ENCODE data around the gene ANGPTL4.
"Not testable (repeated sequence)": the region's sequence is repeated elsewhere in the genome, so short reads cannot be mapped to it uniquely, and the experiment has no call there.

The ANGPTL4 gene

GRCh38 chr19:8333767-8334457 is 30.0 kb upstream of the ANGPTL4 start:
- no peak for DNase-seq (ENCODE audit: extremely low read depth in 1 of 2, low read depth in 1 of 2)

GRCh38 chr19:8334458-8335342 is 29.3 kb upstream of the ANGPTL4 start:
- DNase-seq (ENCODE audit: extremely low read depth in 1 of 2, low read depth in 1 of 2) = no peak

- DNase-seq (ENCODE audit: extremely low read depth in 1 of 2, low read depth in 1 of 2) = no peak
Measured at GRCh38 chr19:8335343-8336071, 28.4 kb upstream of the ANGPTL4 start.

- DNase-seq (ENCODE audit: extremely low read depth in 1 of 2, low read depth in 1 of 2) = no peak
Measured at GRCh38 chr19:8336072-8336569, 27.8 kb upstream of the ANGPTL4 start.

GRCh38 chr19:8336660-8337059 is 27.3 kb upstream of the ANGPTL4 start:
- DNase-seq (ENCODE audit: extremely low read depth in 1 of 2, low read depth in 1 of 2) = no peak

GRCh38 chr19:8337728-8338127 is 26.2 kb upstream of the ANGPTL4 start:
- DNase-seq (ENCODE audit: extremely low read depth in 1 of 2, low read depth in 1 of 2) = no peak

- DNase-seq (ENCODE audit: extremely low read depth in 1 of 2, low read depth in 1 of 2) = no peak
Measured at GRCh38 chr19:8338835-8339234, 25.1 kb upstream of the ANGPTL4 start.

- no peak for DNase-seq (ENCODE audit: extremely low read depth in 1 of 2, low read depth in 1 of 2)
Measured at GRCh38 chr19:8340341-8341096, 23.4 kb upstream of the ANGPTL4 start.

GRCh38 chr19:8341504-8341903 is 22.5 kb upstream of the ANGPTL4 start:
- not testable (repeated sequence) for DNase-seq (ENCODE audit: extremely low read depth in 1 of 2, low read depth in 1 of 2)

GRCh38 chr19:8342316-8342683 is 21.7 kb upstream of the ANGPTL4 start:
- DNase-seq (ENCODE audit: extremely low read depth in 1 of 2, low read depth in 1 of 2) = no peak

GRCh38 chr19:8342684-8343482 is 21.1 kb upstream of the ANGPTL4 start, which contains the start of gene KANK3:
KANK3 (minus strand) TSS chr19:8343262; CDS start chr19:8337828, 5,434 bp downstream.
- peak; percentile 84 to 86 for DNase-seq (ENCODE audit: extremely low read depth in 1 of 2, low read depth in 1 of 2)

- DNase-seq (ENCODE audit: extremely low read depth in 1 of 2, low read depth in 1 of 2) = no peak
Measured at GRCh38 chr19:8343483-8343844, 20.5 kb upstream of the ANGPTL4 start.

GRCh38 chr19:8349629-8350372 is 14.2 kb upstream of the ANGPTL4 start:
- not testable (repeated sequence) for DNase-seq (ENCODE audit: extremely low read depth in 1 of 2, low read depth in 1 of 2)

- no peak for DNase-seq (ENCODE audit: extremely low read depth in 1 of 2, low read depth in 1 of 2)
Measured at GRCh38 chr19:8352134-8352827, 11.7 kb upstream of the ANGPTL4 start.

- DNase-seq (ENCODE audit: extremely low read depth in 1 of 2, low read depth in 1 of 2) = not testable (repeated sequence)
Measured at GRCh38 chr19:8352845-8353244, 11.1 kb upstream of the ANGPTL4 start.

GRCh38 chr19:8355631-8356402 is 8.1 kb upstream of the ANGPTL4 start:
- DNase-seq (ENCODE audit: extremely low read depth in 1 of 2, low read depth in 1 of 2) = no peak

- no peak for DNase-seq (ENCODE audit: extremely low read depth in 1 of 2, low read depth in 1 of 2)
Measured at GRCh38 chr19:8357007-8357521, 6.9 kb upstream of the ANGPTL4 start.
